GM18517 (cell line): ENCODE data around the gene UMOD.

ENCODE experiments used
- ATAC-seq: cut with Tn5 transposase; IDR thresholded peaks from one replicate; pipeline ENCODE4 v1.9.1; 2021; ENCODE audit warnings: mild to moderate bottlenecking, moderate library complexity; ENCODE audit not compliant: unreplicated experiment

UMOD gene

GRCh38 chr16:20352615-20353014 lies at the start of gene UMOD:
UMOD (minus strand) TSS chr16:20352715; CDS start chr16:20350737, 1,978 bp downstream.
- no peak for ATAC-seq

- no peak for ATAC-seq
Observed at GRCh38 chr16:20401475-20402016, 49.0 kb upstream of the UMOD start.

- no peak for ATAC-seq
Observed at GRCh38 chr16:20401066-20401465, 48.6 kb upstream of the UMOD start.

- no peak for ATAC-seq
Observed at GRCh38 chr16:20399185-20399584, 46.7 kb upstream of the UMOD start.

GRCh38 chr16:20398603-20399002 lies 46.1 kb upstream of the UMOD start:
- no peak for ATAC-seq

GRCh38 chr16:20397468-20398074 lies 45.1 kb upstream of the UMOD start:
- no peak for ATAC-seq

- no peak for ATAC-seq
Observed at GRCh38 chr16:20396846-20397467, 44.4 kb upstream of the UMOD start.

- ATAC-seq = no peak
Observed at GRCh38 chr16:20395946-20396345, 43.4 kb upstream of the UMOD start.

GRCh38 chr16:20393801-20394577 lies 41.5 kb upstream of the UMOD start:
- ATAC-seq = no peak

GRCh38 chr16:20391045-20391444 lies 38.5 kb upstream of the UMOD start:
- ATAC-seq = no peak

- no peak for ATAC-seq
Observed at GRCh38 chr16:20388854-20389253, 36.3 kb upstream of the UMOD start.

- ATAC-seq = no peak
Observed at GRCh38 chr16:20387978-20388377, 35.5 kb upstream of the UMOD start.

GRCh38 chr16:20385844-20386832 lies 33.6 kb upstream of the UMOD start:
- ATAC-seq = no peak

- ATAC-seq = no peak
Observed at GRCh38 chr16:20383106-20384029, 30.9 kb upstream of the UMOD start.

GRCh38 chr16:20382202-20382948 lies 29.9 kb upstream of the UMOD start:
- ATAC-seq = no peak

- no peak for ATAC-seq
Observed at GRCh38 chr16:20380782-20381181, 28.3 kb upstream of the UMOD start.

GRCh38 chr16:20377181-20377580 lies 24.7 kb upstream of the UMOD start:
- no peak for ATAC-seq

- ATAC-seq = no peak
Observed at GRCh38 chr16:20372701-20373100, 20.2 kb upstream of the UMOD start.
